CD4-positive, alpha-beta T cell treated with Interleukin-1 beta for 1 hour (primary cell): ENCODE results near the gene ASPHD2.
"Not testable (repeated sequence)": the region's sequence is repeated elsewhere in the genome, so short reads cannot be mapped to it uniquely, and the experiment has no call there.

ENCODE experiments used
- DNase-seq, 2 donors: peaks; one replicate each; pipeline ENCODE4 v3.0.0-alpha.2; 2020 to 2022

The ASPHD2 gene

GRCh38 chr22:26417406-26417805 lies 11.7 kb upstream of the ASPHD2 start:
- no peak for DNase-seq

GRCh38 chr22:26418620-26419019 lies 10.4 kb upstream of the ASPHD2 start:
- no peak for DNase-seq

DNA sequence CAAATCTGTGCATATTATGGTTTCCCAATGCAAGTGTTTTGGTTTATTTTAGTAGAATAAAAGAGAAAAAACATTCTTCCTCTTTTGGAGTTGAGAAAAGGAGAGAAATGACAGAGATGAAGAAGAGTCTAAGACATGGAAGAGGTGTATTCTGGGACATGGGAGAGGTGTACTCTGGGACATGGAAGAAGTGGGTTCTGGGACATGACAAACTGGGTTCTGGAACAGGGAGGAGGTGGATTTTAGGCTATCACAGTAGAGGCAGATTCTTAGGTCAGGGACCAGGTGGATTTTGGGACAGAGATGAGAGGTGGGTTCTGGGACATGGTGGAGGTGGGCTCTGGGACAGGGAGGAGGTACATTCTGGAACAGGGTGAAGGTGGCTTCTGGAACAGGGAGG lies 2.1 kb upstream of the ASPHD2 start:
- no peak for DNase-seq

GRCh38 chr22:26429458-26430286 lies 612 bp downstream of the ASPHD2 start:
- DNase-seq = no peak

- DNase-seq = no peak
Observed at GRCh38 chr22:26430600-26430999, 1.5 kb downstream of the ASPHD2 start.

- no peak for DNase-seq
Observed at GRCh38 chr22:26431261-26431995, 2.4 kb downstream of the ASPHD2 start.

DNA sequence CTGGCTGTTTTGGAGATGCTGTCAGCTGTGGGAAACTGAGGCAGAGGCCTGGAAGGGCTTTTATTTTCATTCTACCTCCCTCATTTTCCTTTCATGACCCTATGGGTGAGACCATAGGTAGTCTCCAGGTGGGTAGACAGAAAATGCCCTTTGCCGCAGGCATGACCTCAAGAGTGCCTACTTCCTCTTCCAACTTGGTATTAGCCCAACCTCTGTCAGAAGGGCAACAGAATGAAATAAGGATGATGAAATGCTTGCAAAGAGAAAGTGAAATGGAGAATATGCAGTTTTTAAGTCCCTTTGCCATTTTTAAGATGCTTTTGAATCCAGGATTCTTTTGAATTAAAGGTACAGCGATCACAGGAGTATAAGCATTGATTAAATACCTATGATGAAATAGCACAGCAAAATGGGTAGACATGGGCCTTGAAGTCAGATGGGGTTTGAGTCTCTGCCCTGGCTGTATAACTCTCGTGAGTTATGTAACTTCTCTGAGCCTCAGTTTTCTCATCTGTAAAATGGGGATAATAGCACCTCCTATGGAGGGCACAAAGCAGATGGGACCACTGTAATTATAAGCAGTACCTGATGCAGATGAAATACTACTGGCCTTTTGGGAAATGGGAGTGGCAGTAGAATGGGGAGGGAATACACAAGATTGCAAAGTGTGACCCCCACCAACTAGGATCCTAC lies 3.7 kb downstream of the ASPHD2 start:
- peak in 1 of 2 donors; percentile 33 for DNase-seq

DNA sequence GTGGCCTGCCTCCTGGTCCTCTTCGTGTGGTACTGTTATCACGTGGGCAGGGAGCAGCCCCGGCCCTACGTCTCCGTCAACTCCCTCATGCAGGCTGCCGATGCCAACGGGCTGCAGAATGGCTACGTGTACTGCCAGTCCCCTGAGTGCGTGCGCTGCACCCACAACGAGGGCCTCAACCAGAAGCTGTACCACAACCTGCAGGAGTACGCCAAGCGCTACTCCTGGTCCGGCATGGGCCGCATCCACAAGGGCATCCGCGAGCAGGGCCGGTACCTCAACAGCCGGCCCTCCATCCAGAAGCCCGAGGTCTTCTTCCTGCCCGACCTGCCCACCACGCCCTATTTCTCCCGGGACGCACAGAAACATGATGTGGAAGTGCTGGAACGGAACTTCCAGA lies 4.7 kb downstream of the ASPHD2 start:
- no peak for DNase-seq

DNA sequence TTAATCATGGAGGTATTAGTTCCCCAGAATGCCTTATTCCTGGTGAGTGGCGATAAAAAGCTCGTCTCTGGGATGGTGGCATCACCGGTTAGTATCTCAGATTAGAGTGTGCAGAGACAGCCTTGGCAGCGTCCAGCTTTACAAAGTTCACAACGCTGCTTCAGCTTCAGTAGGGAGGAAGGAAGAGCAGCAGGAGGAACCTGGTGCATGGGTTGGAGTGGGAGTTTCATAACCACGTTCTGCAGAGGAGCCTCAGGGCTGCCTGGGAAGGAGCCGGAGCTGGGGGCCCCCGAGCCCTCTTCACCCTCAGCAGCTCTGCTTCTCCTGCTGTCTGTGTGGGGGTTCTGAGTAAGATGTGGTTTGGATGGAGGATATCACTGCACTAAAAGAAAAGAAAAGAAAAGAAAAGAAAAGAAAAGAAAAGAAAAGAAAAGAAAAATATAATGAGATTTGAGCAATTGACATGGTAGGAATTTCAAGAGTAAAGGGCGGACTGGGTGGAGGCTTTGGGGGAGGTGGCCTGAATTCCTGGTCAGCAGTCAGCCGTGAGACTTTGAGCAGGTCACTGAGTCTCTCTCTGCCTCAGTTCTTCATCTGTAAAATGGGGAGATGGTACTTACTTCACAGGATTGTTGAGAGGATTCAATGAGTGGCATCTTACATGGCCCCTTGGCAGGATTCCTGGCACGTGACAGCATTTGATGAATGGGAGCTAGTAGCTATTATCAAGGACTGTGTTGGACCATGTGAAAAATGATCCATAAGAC lies 6.5 kb downstream of the ASPHD2 start:
- DNase-seq = no peak

DNA sequence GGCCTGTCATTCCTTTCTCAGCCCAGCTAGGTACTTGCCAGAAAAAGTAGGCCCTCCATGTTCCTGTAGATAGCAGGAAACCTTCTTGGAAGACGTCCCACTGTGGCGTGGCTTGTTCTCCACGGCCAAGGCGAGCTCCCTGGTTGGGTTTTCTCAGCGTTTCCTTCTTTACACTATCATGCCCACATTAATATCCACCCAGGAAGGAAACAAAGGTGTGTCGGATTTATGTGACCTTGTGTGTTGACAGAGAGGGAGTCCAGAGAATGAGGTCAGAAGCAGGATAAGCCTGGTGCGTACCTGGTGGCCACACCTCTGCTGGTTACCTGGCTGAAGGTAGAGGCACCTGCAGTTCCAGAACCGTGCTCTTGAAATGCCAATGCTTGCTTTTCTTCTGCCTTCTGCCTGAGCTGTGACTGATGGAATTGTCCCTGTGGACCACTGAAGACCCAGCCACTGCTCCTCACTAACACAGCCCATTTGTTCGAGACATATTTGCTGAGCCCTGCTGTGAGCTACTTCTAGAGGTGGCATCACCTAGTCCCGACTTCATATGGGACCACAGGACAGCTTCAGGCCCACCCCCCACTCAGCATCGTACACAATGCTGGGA lies 7.9 kb downstream of the ASPHD2 start:
- no peak for DNase-seq

- no peak for DNase-seq
Observed at GRCh38 chr22:26437694-26438392, 8.8 kb downstream of the ASPHD2 start.

DNA sequence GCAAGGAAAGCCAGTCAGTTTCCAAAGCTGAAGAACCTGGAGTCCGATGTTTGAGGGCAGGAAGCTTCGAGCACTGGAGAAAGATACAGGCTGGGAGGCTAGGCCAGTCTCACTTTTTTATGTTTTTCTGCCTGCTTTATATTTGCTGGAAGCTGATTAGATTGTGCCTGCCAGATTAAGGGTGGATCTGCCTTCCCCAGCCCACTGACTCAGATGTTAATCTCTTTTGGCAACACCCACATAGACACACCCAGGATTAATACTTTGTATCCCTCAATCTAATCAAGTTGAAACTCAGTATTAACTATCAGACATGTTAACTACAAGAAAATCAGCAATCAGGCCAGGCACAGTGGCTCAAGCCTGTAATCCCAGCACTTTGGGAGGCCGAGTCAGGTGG lies 9.7 kb downstream of the ASPHD2 start:
- DNase-seq = not testable (repeated sequence)

- no peak for DNase-seq
Observed at GRCh38 chr22:26439559-26439958, 10.5 kb downstream of the ASPHD2 start.

DNA sequence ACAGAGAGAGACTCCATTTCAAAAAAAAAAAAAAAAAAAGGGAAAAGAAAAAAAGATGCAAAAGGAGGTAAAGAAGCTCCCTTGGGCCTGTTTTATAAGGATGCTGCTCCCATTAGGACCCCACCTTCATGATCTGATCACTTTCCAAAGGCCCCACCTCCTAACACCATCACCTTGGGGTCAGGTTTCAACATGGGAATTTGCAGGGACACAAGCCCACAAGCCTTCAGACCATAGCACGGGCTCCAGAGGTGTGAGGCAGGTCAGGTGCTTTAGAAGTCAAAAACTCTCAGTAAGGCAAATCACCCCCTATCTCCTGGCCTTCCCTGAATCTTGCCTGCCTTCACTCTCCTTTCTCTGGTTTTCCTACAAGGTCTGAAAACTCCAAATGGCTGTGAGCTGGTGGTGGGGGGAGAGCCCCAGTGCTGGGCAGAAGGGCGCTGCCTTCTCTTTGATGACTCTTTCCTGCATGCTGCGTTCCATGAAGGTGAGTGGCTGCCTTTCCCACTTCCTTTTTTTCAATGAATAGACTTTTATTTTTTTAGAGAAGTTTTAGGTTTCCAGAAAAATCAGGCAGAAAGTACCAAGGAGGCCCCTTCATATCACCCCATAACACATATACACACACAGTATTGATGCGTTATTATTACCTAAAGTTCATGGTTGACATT lies 13.2 kb downstream of the ASPHD2 start:
- no peak for DNase-seq

- no peak for DNase-seq
Observed at GRCh38 chr22:26443901-26444690, 15.0 kb downstream of the ASPHD2 start.

DNA sequence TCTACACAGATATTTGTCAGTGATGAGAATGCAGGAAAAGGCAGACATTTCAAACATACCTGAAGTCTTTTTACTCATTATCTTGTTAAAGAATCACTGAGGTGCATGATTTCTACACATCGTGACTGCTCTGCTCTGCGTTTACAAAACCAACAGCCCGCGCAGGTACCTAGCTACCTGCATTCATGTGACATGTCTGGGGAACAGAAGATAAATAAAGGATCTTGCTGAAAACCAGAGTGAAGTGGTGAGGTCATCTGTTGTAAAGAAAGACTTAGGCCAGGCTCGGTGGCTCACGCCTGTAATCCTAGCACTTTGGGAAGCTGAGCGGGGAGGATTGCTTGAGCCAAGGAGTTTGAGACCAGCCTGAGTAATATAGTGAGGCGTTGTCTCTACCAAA lies 15.7 kb downstream of the ASPHD2 start:
- DNase-seq = no peak

DNA sequence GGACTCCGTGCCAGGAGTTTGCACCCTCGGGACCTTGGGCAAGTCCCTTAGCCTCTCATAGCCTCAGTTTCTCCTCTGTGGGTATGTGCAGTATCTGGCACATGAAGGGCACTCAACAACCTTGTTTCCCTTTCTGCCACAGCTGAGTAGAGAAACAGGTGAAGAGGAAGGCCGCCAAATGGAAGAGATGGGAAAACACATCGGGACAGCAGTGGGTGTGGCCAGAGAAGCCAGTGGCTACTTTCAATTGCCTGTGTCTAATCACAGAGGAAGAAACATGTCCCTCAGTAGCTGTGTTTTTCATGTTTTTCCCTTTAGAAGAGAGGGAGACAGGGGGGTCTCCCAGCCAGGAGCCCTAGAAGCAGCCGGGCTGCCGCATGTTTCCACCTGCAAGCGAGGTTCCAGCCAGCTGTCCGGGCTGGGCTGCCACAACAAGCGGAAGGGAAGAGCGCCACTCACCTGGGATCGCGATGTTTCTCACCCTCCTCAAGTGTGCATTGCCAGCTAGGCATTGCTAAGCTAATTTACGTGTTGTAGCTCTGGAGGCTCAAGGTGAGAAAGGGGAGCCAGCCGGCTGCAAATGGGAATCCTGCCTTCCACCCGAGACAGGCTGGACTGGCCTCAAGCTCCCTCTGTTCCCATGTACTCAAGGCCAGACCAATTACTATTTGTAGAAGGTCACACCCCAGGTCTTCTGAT lies 16.7 kb downstream of the ASPHD2 start:
- no peak for DNase-seq

DNA sequence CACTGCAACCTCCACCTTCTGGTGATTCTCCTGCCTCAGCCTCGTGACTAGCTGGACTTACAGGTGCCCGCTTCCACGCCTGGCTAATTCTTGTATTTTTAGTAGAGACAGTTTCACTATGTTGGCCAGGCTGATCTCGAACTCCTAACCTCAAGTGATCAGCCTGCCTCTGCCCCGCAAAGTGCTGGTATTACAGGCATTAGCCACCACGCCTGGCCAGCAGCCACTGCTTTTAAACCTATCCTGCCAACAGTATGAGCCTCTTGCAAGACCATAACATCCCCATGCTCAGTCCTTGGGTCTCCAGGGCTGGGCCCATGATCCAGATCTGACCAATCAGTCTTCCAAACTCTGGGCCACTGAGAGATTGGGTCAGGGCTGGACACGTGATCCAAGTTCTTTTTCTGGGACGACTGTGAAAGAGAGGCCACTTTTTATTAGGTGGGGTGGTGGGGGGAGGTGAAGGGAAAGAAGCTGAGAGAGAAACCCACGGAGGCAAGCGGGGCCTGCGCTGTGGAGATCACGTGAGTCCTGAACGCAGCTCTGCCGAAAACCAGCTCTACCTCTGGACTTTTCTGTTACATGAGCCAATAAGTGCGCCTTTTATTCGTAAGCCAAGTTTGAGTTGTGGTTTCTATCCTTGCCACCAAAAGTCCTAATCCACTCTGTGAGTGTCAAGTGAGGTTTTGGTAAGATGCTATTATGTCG lies 17.9 kb downstream of the ASPHD2 start:
- DNase-seq = no peak
